HEK293 (cell line): ENCODE data around the gene PPAT.

Experiments
- CTCF ChIP-seq: fragments of 450-650 bp; formaldehyde crosslinking; IDR thresholded peaks from 2 replicates; pipeline ENCODE4 v1.5.1; 2016; ENCODE audit warnings: missing biosample characterization, missing genetic modification characterization
- ZNF324 ChIP-seq: fragments of 450-650 bp; formaldehyde crosslinking; IDR thresholded peaks from 2 replicates; pipeline ENCODE4 v1.5.1; 2016; ENCODE audit warnings: missing biosample characterization, missing genetic modification characterization
- ZNF701 ChIP-seq: fragments of 450-650 bp; formaldehyde crosslinking; IDR thresholded peaks from 2 replicates; pipeline ENCODE4 v1.5.1; 2016; ENCODE audit warnings: missing biosample characterization, missing genetic modification characterization

GRCh38 chr4:56438766-56439165, 3.4 kb upstream of the PPAT start:
- TF ChIP-seq CTCF (no peak), ZNF701 (tag by site-specific recombination) (no peak), ZNF324 (tag by site-specific recombination) (no peak)
